Raji (cell line): Measurements from ENCODE around the gene CENPK.

Experiments
- POLR2A ChIP-seq: IDR thresholded peaks from 2 replicates; pipeline ENCODE4 v1.6.1; 2011; ENCODE audit warnings: low read depth, low read length, control low read depth; ENCODE audit not compliant: insufficient read depth

The CENPK gene

DNA sequence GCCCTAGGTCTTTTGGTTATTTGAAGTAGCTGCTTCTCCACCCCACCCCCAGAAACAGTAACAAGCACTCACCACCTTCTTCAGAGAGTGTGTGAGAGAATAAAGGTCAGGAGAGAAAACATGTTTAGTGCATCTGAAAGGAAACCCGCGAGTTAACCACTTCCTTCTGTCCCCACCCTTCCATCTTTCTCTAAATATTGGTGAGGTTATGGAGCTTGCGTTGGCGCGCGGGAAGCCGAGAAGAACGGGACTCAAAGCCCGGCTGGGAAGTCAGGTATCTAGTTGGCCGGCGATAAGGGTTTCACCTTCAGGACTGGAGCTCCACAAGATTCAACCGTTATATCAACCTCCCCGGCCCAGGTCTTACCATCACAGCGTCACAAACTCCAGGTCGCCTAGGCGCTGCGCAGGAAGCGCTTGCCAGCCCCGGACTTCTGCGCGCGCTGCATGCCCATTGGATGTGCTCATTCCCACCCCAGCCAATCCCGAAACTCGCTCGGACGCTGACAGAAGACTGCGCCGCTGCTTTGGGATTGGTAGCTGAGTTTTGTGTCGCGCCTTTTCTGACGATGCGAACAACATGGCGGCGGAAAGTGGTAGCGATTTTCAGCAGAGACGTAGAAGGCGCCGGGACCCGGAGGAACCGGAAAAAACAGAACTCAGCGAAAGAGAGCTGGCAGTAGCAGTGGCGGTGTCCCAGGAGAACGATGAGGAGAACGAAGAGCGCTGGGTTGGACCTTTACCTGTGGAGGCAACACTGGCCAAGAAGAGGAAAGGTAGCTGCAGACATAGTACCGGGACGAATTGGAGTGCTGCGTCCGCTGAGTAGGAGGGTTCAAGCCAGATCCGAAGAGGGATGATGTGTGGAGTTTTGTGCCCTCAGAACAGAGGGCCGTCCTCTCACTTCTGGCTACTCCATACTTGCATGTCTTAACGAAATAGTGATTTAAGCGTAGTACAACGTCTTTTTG is at the start of gene CENPK, which contains the start of gene PPWD1:
Gene CENPK (minus strand): TSS at position 438 of the 971 bp plus-strand sequence. CDS start 8,261 bp downstream, outside the sequence.
Gene PPWD1 (plus strand): TSS at position 566 of the 971 bp plus-strand sequence. CDS start 15 bp downstream, at position 581.
- TF ChIP-seq POLR2A, result peak; percentile 85

DNA sequence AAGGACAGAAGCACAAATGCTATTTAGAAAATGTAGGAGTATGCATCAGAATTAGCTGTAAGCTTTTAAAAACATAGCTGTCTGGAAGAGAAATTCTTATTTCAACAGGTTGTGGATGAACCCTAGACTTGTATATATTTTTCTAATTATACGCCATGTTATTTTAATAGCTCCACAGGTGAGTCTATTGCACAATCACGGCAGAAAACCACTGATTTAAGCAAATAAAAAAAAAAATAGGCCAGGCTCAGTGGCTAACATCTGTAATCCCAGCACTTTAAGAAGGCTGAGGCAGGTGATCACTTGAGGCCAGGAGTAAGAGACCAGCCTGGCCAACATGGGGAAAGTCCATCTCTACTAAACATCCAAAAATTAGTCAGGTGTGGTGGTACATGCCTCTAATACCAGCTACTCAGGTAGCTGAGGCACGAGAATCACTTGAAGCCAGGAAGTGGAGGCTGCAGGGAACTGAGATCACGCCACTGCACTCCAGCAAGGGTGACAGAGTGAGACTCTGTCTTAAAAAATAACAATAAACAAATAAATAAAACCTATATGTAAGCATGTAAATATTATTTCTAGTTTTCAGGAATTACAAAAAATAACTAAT is 49.4 kb upstream of the CENPK start:
- TF ChIP-seq POLR2A, result no peak

- TF ChIP-seq POLR2A, result no peak
These were observed 48.6 kb upstream of the CENPK start for GRCh38 chr5:65611524-65611923.

DNA sequence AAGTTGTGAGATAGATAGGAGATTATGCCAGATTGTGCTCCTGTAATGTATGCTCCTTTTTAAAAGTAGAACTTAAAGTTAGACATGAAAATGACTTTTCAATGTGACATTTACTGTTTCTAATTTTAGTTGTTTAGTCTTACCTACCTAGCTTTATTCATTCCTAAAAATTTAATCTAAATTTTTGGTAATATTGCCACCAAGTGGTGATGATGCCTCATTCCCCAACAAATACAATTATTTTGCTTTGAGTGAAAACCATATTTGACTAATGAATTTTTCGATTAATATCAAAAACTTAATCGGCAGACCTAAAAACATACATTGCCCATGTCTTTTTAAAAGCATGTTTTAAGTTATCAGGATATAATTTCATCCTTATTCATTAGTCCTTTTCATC is 25.7 kb upstream of the CENPK start:
- no peak for TF ChIP-seq POLR2A

DNA sequence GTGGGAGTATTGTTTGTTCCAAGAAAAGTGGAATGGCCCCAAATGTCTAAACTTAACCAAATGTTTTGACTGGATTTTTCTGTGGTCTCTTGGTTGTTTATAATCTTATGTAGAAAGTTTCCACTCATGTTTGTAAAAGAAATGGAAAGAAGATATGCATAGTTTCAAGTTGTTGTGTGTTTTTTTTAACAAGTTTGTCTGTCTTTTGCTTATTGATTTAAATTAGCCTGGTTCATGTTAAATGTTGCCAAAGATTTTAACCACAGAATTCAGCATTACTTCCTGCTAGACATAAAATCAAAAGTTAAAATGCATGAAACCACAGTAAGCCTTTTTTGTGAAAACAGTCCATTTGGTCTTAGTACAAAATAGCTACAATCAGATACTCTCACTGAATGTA is 14.2 kb upstream of the CENPK start:
- TF ChIP-seq POLR2A, result no peak

- TF ChIP-seq POLR2A, result no peak
These were observed 7.7 kb upstream of the CENPK start for GRCh38 chr5:65570598-65571226.

DNA sequence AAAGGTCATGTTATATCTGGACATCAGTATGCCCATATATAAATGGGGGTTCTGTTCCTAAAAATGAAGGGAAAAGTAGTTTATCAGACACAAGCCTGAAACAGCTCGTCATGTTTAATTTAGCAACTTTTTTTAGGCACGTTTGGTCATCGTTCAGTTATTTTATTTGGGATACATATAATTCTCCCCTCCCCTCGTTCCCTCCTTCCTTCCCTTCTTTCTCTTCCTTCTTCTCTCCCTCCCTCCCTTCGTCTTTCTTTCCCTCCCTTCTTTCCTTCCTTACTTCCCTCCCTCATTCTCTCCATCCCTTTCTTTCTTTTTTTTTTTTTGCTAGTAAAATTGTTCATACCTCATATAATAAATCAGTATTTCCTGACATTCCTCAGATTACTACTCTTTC is 3.5 kb upstream of the CENPK start:
- no peak for TF ChIP-seq POLR2A

DNA sequence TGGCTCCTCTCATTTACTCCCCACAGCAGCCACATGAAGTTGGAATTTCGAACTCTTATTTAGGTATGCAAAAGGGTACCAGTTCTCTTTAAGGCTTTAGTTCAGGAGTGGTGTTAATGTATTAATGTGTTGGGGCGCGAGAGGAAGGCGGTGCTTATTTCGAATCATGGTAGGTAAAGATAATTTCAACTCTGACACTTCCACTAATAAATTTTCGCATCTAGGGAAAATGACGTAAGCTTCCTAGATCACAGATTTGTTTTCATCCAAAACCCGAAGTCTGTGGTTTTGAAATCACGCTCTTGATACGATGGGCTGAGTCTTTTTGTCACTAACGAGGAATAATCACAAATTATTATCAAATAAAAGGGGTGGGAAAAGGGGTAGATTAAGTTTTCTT is 809 bp upstream of the CENPK start:
- TF ChIP-seq POLR2A, result no peak

GRCh38 chr5:65556718-65557117 is 6.2 kb downstream of the CENPK start:
- no peak for TF ChIP-seq POLR2A

DNA sequence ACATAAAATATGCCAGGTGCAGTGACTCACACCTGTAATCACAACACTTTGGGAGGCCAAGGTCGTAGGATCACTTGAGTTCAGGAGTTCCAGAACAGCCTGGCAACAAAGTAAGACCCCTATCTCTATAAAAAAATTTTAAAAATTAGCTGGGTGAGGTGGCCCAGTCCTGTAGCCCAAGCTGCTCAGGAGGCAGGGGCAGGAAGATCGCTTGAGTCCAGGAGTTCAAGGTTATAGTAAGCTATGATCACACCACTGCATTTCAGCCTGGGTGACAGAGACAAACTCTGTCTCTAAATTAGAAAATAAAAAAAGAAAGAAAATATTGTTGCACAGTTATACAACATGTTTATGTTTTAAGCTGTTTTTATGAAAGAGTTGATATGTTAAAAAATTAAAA is 6.8 kb downstream of the CENPK start:
- no peak for TF ChIP-seq POLR2A

GRCh38 chr5:65555287-65555686 is 7.7 kb downstream of the CENPK start:
- no peak for TF ChIP-seq POLR2A

- TF ChIP-seq POLR2A, result no peak
These were observed 9.0 kb downstream of the CENPK start for GRCh38 chr5:65553941-65554340.

DNA sequence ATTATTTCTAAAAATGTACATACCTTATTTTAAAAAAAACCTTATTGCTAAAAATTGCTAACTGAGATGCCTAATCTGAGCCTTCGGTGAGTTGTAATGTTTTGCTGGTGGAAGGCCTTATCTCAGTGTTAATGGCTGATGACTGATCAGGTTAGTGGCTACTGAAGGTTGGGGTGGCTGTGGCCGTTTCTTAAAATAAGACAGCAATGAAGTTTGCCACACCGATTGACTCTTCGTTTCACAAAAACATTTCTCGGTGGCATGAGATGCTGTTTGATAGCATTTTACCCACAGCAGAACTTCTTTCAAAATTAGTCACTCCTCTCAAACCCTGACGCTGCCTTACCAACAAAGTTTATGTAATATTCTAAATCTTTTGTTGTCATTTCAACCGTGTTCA is 14.7 kb downstream of the CENPK start:
- no peak for TF ChIP-seq POLR2A

- no peak for TF ChIP-seq POLR2A
These were observed 16.8 kb downstream of the CENPK start for GRCh38 chr5:65546141-65546540.

- no peak for TF ChIP-seq POLR2A
These were observed 18.5 kb downstream of the CENPK start for GRCh38 chr5:65544473-65544872.

DNA sequence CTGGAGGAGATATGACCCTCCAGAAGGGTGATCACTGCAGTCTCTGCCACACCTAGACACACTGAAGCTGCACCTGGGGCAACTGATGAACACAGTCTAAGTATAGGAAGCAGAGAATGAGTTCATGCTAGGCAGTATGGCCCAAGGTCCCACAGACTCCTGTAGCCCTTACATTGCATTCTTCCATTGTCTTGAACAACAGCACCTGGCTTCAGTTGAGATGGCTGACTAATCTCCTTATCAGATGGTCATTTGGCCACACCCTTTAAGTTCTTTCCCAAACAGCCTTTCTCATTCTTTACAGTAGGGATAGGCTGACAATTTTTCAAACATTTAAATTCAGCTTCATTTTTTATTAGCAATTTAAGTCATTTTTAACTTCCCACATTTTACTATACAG is 23.1 kb downstream of the CENPK start:
- no peak for TF ChIP-seq POLR2A

DNA sequence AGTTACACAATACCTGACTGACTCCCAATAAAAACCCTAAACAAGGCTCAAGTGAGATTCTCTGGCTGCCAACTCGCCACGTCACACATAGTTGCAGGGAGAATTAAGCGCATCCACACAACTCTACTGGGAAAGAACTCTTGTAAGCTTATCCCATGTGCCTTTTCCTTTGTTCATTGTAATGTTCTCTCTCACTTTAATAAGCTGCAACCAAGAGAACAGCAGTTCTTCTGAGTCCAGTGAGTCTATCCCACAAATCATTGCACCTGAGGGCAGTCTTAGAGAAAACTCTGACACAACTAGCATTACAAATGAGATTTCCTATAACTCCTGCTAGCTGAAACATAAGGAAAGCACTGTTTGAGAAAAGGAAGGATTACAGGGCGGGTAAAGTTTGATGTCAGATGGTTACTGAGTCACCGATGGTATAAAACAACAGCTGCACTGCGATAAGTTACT is 27.4 kb downstream of the CENPK start:
- no peak for TF ChIP-seq POLR2A
